Trophoblast cell (in vitro differentiated cells and primary cell): ENCODE results near the gene ITLN1.

Experiments
- DNase-seq, 2 donors: peaks; one replicate each; pipeline ENCODE4 v3.0.0-alpha.2; 2016
- H2AFZ ChIP-seq: 2 replicates; pipeline ENCODE4 v1.6.1; 2013; ENCODE audit warnings: low read length, moderate library complexity, mild to moderate bottlenecking; ENCODE audit not compliant: insufficient read depth, poor library complexity
- H2AK5ac ChIP-seq: 2 replicates; pipeline ENCODE4 v1.6.1; 2013; ENCODE audit warnings: mild to moderate bottlenecking, low read length
- H2BK120ac ChIP-seq: 2 replicates; pipeline ENCODE4 v1.6.1; 2013; ENCODE audit warnings: low read length, mild to moderate bottlenecking, moderate library complexity; ENCODE audit not compliant: insufficient read depth, poor library complexity
- H2BK12ac ChIP-seq: 2 replicates; pipeline ENCODE4 v1.6.1; 2013; ENCODE audit warnings: mild to moderate bottlenecking, low read length, moderate library complexity
- H2BK5ac ChIP-seq: 2 replicates; pipeline ENCODE4 v1.6.1; 2013; ENCODE audit warnings: low read length, low read depth, moderate library complexity, mild to moderate bottlenecking; ENCODE audit not compliant: poor library complexity
- H3K14ac ChIP-seq: 2 replicates; pipeline ENCODE4 v1.6.1; 2013; ENCODE audit warnings: mild to moderate bottlenecking, low read length
- H3K18ac ChIP-seq: 2 replicates; pipeline ENCODE4 v1.6.1; 2013; ENCODE audit warnings: mild to moderate bottlenecking, low read length
- H3K23ac ChIP-seq: 2 replicates; pipeline ENCODE4 v1.6.1; 2013; ENCODE audit warnings: low read length
- H3K27ac ChIP-seq: 2 replicates; pipeline ENCODE4 v1.5.1; 2013; ENCODE audit warnings: low read depth, mild to moderate bottlenecking, inconsistent platforms, low read length, moderate library complexity
- H3K27me3 ChIP-seq: 2 replicates; pipeline ENCODE4 v1.6.1; 2013; ENCODE audit warnings: inconsistent platforms, mild to moderate bottlenecking, low read length, moderate library complexity; ENCODE audit not compliant: insufficient read depth
- H3K36me3 ChIP-seq, 2 experiments: 1 replicate in 1 of 2; 2 replicates in 1 of 2; pipeline ENCODE4 v1.6.1; 2013; ENCODE audit warnings: low read length in 2 of 2, mild to moderate bottlenecking in 2 of 2, moderate library complexity in 1 of 2; ENCODE audit not compliant: insufficient read depth in 2 of 2, control insufficient read depth in 1 of 2
- H3K4ac ChIP-seq: 2 replicates; pipeline ENCODE4 v1.6.1; 2013; ENCODE audit warnings: low read depth, mild to moderate bottlenecking, low read length, moderate library complexity
- H3K4me1 ChIP-seq, 2 experiments: 1 replicate in 1 of 2; 2 replicates in 1 of 2; pipeline ENCODE4 v1.6.1; 2013; ENCODE audit warnings: low read length in 2 of 2, mild to moderate bottlenecking in 2 of 2, moderate library complexity in 1 of 2; ENCODE audit not compliant: insufficient read depth in 2 of 2, control insufficient read depth in 1 of 2
- H3K4me2 ChIP-seq: 2 replicates; pipeline ENCODE4 v1.6.1; 2013; ENCODE audit warnings: inconsistent platforms, mild to moderate bottlenecking, low read length, moderate library complexity
- H3K4me3 ChIP-seq: 2 replicates; pipeline ENCODE4 v1.5.1; 2013; ENCODE audit warnings: mild to moderate bottlenecking, low read depth, low read length, inconsistent platforms
- H3K79me1 ChIP-seq: one replicate; pipeline ENCODE4 v1.6.1; 2013; ENCODE audit warnings: low read length
- H3K79me2 ChIP-seq: 2 replicates; pipeline ENCODE4 v1.6.1; 2013; ENCODE audit warnings: low read length, mild to moderate bottlenecking; ENCODE audit not compliant: control insufficient read depth, insufficient read depth, poor library complexity
- H3K9ac ChIP-seq: 2 replicates; pipeline ENCODE4 v1.6.1; 2013; ENCODE audit warnings: mild to moderate bottlenecking, low read length
- H3K9me3 ChIP-seq: 2 replicates; pipeline ENCODE4 v1.6.1; 2013; ENCODE audit warnings: low read depth, mild to moderate bottlenecking, control low read depth, inconsistent platforms, low read length; ENCODE audit not compliant: insufficient read depth
- H4K12ac ChIP-seq: 2 replicates; pipeline ENCODE4 v1.6.1; 2013; ENCODE audit warnings: low read depth, mild to moderate bottlenecking, low read length, moderate library complexity
- H4K8ac ChIP-seq: 2 replicates; pipeline ENCODE4 v1.6.1; 2013; ENCODE audit warnings: low read depth, mild to moderate bottlenecking, low read length, moderate library complexity
- H4K91ac ChIP-seq: one replicate; pipeline ENCODE4 v1.6.1; 2013; ENCODE audit warnings: low read depth, mild to moderate bottlenecking, low read length, moderate library complexity
- WGBS: extraction: QIAGEN DNeasy Blood & Tissue Kit; methylation state at CpG from one replicate; pipeline ENCODE4 v1.1.7; 2013; ENCODE audit warnings: missing lambda C conversion rate; ENCODE audit not compliant: insufficient read length, insufficient coverage; ENCODE audit errors: extremely low coverage; 5-methylcytosine and 5-hydroxymethylcytosine counted together

ITLN1 gene

GRCh38 chr1:160844447-160845232 is 40.3 kb downstream of the ITLN1 start:
- Histone ChIP-seq H3K27me3 (no peaks in the 10 kb centered on the region), H4K8ac (no peak overlapping the region), H2BK5ac (no peak overlapping the region), H3K4me3 (no peak overlapping the region), H2AK5ac (no peak overlapping the region), H3K14ac (no peak overlapping the region), H3K4ac (no peak overlapping the region), H3K4me1 (peaks cover 0 to 2% of the 10 kb centered on the region in 2 experiments), H3K27ac (no peak overlapping the region), H2AFZ (no peak overlapping the region), H2BK12ac (no peak overlapping the region), H3K23ac (no peak overlapping the region), H3K4me2 (no peak overlapping the region), H4K12ac (no peak overlapping the region), H4K91ac (no peak overlapping the region), H2BK120ac (no peak overlapping the region), H3K9ac (no peak overlapping the region), H3K9me3 (no peaks in the 10 kb centered on the region), H3K18ac (no peak overlapping the region), H3K79me2 (no peaks in the 10 kb centered on the region), H3K36me3 (no peaks in the 10 kb centered on the region), H3K79me1 (no peaks in the 10 kb centered on the region)
- WGBS, result no CpG with 5 or more reads among the region's 12 CpGs
- peak in 1 of 2 donors; percentile 48 for DNase-seq

GRCh38 chr1:160841079-160841478 is 43.9 kb downstream of the ITLN1 start:
- Histone ChIP-seq H3K18ac (no peak overlapping the region), H3K4ac (no peak overlapping the region), H3K27ac (no peak overlapping the region), H2BK120ac (no peak overlapping the region), H4K8ac (no peak overlapping the region), H4K12ac (no peak overlapping the region), H2AFZ (no peak overlapping the region), H3K4me3 (no peak overlapping the region), H2BK5ac (no peak overlapping the region), H3K79me2 (no peaks in the 10 kb centered on the region), H3K9ac (no peak overlapping the region), H3K4me2 (no peak overlapping the region), H3K36me3 (no peaks in the 10 kb centered on the region), H3K23ac (no peak overlapping the region), H3K79me1 (no peaks in the 10 kb centered on the region), H3K14ac (no peak overlapping the region), H2AK5ac (no peak overlapping the region), H3K4me1 (peaks cover 0 to 2% of the 10 kb centered on the region in 2 experiments), H3K9me3 (no peaks in the 10 kb centered on the region), H4K91ac (no peak overlapping the region), H3K27me3 (no peaks in the 10 kb centered on the region), H2BK12ac (no peak overlapping the region)
- no CpG with 5 or more reads among the region's 4 CpGs for WGBS
- no peak for DNase-seq

- H2AK5ac ChIP-seq, result no peak overlapping the region
- no peak overlapping the region for H2AFZ ChIP-seq
- H3K9ac ChIP-seq, result no peak overlapping the region
Measured at GRCh38 chr1:160839746-160840145, 45.2 kb downstream of the ITLN1 start.

GRCh38 chr1:160838888-160839287 is 46.1 kb downstream of the ITLN1 start:
- no peak overlapping the region for H4K91ac ChIP-seq
- H3K14ac ChIP-seq, result no peak overlapping the region
- H3K4ac ChIP-seq, result no peak overlapping the region
- H2BK12ac ChIP-seq, result no peak overlapping the region
- no CpG with 5 or more reads among the region's 7 CpGs for WGBS
- H3K9ac ChIP-seq, result no peak overlapping the region
- no peak overlapping the region for H2AK5ac ChIP-seq
- no peak overlapping the region for H3K23ac ChIP-seq
- no peaks in the 10 kb centered on the region for H3K9me3 ChIP-seq
- H2BK120ac ChIP-seq, result no peak overlapping the region
- no peak overlapping the region for H3K18ac ChIP-seq
- H3K4me3 ChIP-seq, result no peak overlapping the region
- no peak overlapping the region for H2BK5ac ChIP-seq
- H3K27me3 ChIP-seq, result no peaks in the 10 kb centered on the region
- H3K36me3 ChIP-seq, result no peaks in the 10 kb centered on the region
- no peaks in the 10 kb centered on the region for H3K79me1 ChIP-seq
- no peak overlapping the region for H3K4me2 ChIP-seq
- H4K12ac ChIP-seq, result no peak overlapping the region
- no peaks in the 10 kb centered on the region for H3K79me2 ChIP-seq
- peaks cover 0 to 2% of the 10 kb centered on the region in 2 experiments for H3K4me1 ChIP-seq
- no peak overlapping the region for H2AFZ ChIP-seq
- no peak for DNase-seq
- no peak overlapping the region for H4K8ac ChIP-seq
- no peak overlapping the region for H3K27ac ChIP-seq

More at GRCh38 chr1:160839746-160840145, 45.2 kb downstream of the ITLN1 start:
- H4K91ac ChIP-seq, result no peak overlapping the region
- no peak overlapping the region for H3K18ac ChIP-seq
- H2BK12ac ChIP-seq, result no peak overlapping the region
- no peak overlapping the region for H3K4me2 ChIP-seq
- no peak overlapping the region for H3K27ac ChIP-seq
- H2BK120ac ChIP-seq, result no peak overlapping the region
- no peaks in the 10 kb centered on the region for H3K79me2 ChIP-seq
- no peak overlapping the region for H3K4me3 ChIP-seq
- peaks cover 0 to 2% of the 10 kb centered on the region in 2 experiments for H3K4me1 ChIP-seq
- WGBS, result no CpG with 5 or more reads among the region's 2 CpGs
- no peaks in the 10 kb centered on the region for H3K36me3 ChIP-seq
- no peak overlapping the region for H2BK5ac ChIP-seq
- H3K23ac ChIP-seq, result no peak overlapping the region
- H3K27me3 ChIP-seq, result no peaks in the 10 kb centered on the region
- no peak overlapping the region for H4K12ac ChIP-seq
- H3K9me3 ChIP-seq, result no peaks in the 10 kb centered on the region
- H4K8ac ChIP-seq, result no peak overlapping the region
- DNase-seq, result no peak
- H3K14ac ChIP-seq, result no peak overlapping the region
- H3K79me1 ChIP-seq, result no peaks in the 10 kb centered on the region
- H3K4ac ChIP-seq, result no peak overlapping the region
